HG03039 (cell line): ENCODE results near the gene BICDL1.

Experiments used
- ATAC-seq: cut with Tn5 transposase; IDR thresholded peaks from one replicate; pipeline ENCODE4 v1.9.1; 2021; ENCODE audit warnings: mild to moderate bottlenecking, moderate library complexity; ENCODE audit not compliant: unreplicated experiment

The BICDL1 gene

DNA sequence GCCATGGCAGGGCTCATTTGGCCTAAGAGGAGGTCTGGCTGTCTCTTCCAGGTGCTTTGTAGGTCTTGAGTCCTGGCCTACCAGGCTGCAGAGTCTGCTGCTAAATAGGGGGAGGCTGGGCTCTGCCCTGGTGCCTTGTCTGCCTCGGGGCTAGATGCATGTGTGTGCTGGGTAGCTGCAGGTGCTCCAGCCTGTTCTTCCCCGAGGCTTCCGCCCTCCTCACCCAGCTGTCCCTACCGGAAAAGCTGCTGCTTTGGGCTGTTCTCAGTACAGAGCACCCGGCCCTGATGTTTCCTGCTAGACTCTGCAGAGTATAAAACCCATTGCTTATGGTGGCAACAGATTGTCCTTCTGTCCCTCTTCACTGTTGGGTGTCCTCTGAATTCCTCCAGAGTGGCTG lies 89.8 kb downstream of the BICDL1 start:
- ATAC-seq, result no peak

DNA sequence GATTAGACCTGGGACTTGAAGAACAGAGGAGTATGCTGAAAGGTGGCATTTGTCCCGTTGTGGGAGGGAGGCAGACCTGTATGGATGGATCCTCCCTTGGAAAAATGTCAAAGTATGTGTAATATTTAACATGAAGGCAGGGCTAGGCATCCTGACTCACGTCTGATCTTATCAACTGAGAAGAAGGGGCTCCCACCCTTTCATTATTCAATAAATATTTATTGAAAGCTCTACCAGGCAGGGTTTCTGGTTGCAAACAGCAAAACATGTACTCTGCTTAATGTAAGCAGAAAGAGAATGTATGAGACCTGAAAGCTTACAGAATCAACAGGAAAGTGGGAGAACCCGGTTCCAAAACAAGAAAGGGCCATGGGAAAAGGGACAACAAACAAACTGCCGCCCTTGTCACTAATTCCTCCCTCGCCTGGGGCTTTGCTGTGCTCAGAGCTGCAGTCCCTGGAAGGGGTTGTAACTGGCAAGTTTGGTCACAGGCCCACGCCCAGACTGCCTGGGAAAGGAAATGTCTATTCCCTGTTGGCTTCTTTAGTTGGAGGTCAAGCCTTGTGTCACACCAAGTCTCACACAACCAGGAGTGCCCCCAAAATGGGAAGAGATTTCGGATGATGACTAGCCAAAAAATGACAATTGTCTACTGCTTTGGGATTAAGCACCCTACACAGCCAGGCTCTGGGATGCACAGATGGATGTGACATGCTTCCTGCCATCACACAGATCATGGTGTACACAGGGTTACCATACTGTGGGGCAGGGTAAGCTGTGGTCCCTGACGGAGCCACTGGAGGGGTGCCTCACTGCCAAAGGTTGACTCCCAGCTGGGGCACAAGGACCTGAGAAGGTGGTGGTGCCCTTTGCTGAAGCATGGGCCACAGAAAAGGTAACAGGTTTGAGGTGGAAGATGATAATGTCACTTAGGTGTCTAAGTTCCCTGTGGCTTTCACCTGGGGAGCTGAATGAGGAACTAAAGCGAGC lies 90.7 kb downstream of the BICDL1 start:
- no peak for ATAC-seq

DNA sequence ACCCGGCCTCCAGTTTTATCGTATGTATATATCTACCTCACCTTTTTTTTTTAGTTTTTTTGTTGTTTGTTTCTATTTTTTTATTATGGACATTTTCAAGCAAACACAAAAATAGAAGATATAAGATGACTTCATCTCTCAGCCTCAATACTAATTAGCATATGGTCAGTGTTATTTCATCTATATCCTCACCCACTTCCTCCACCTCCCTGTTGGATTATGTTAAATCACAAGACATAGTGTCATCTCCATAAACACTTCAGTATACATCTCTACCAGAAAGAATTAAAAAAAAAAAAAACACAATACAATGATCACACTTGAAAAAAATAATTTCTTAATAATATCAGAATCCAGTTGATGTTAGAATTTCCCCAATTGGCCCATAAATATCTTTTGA lies 92.6 kb downstream of the BICDL1 start:
- ATAC-seq, result no peak

DNA sequence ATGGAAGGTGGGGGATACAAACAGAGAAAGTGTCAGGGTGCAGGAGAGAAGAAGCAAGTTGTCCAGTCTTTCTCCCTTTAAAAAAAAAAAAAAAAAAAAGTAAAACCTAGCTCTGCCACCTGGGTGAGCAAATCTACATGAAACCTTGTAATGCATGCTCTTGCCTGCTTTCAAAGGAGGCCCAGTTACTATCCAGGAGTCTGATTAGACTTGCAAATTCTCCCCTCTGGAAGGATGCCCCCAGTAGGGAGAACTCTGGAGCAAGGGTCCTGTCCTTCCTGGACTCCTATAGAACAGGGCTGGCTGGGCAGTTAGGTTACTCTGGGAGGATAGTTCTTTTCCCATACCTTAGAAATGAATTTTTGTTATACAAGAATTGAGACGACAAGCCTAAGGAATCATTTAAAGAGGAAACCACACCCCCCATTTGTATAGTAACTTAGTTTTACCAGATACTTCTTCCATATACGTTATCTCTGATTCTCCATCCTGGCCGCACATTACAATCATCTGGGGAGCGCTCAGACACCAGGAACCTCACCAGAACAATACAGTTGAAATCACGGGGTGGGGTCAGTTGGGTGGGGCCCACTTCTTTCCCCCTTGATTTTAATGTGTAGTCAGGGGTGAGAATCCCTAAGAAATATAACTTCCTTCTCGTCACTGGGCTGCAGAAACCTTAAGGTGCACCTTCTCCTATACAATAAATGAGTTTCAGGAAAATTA lies 97.0 kb downstream of the BICDL1 start:
- ATAC-seq, result no peak

DNA sequence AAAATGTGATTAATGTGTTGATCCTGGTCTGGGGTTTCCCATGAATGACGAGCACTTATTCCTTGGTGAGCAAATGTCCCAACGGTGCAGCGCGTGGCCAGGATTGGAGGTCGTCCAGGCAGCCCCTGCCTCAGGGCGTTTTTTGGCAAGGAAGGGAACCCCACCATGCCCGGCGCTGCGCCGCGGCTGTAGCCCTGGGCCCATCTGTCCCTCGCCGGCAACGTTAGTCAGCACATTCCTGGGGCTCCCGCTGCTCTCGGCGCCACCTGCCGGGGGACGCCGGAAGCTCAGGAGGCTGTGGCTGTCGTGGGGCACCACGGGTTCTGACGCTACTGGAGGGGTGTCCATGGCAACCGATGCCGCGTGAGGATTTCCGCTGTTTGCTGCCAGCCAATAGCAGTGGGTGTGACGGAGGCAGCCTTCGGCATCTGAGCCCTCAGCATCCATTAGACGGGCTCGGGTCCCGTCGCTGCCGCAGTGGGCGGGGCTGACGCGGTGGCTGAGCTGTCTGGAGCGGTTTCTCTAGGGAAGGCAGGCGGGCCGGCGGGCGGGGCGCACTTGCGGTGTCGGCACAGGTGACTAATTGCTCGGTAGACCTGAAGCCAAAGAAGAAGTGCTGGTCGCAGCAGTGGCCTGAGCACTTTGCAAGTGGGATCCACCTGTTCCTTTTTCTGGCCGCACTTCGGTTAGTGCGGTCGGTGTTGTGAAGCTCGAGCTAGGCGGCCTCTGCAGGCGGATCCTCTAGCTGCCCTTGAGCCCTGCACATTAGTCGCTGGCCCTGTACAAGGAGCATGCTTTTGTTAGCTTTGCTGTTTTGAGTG lies 98.0 kb downstream of the BICDL1 start:
- peak; percentile 95 for ATAC-seq

DNA sequence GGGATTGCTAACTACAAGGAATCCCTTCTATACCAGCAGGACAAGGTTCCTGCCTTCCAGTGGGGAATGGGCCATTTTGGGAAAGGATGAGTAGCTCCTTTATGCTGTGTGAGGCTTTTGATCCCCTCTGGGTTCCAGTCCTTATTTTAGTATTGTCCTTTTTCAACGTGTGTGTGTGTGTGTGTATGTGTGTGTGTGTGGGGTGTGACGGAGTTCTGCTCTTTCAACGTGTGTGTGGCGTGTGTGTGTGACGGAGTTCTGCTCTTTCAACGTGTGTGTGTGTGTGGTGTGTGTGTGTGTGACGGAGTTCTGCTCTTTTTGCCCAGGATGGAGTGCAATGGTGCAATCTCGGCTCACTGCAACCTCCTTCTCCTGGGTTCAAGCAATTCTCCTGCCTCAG lies 100.1 kb downstream of the BICDL1 start:
- ATAC-seq, result no peak

DNA sequence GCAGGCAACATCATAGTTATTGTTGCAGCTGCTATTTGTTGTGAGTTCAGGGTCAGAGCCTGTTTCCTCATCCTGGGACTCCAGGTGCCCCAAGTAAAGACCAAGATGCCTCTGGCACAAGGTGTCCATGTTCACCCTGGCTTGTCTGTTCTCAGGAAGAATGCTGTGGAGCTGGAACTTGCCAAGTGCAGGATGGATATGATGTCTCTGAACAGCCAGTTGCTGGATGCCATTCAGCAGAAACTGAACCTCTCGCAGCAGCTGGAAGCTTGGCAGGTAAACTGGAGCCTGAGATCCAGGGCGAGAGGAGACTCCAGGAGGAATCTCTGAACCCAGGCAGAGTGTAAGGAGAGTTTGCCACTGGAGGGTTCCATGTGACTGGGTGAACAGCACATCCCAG lies 100.8 kb downstream of the BICDL1 start:
- ATAC-seq, result no peak

DNA sequence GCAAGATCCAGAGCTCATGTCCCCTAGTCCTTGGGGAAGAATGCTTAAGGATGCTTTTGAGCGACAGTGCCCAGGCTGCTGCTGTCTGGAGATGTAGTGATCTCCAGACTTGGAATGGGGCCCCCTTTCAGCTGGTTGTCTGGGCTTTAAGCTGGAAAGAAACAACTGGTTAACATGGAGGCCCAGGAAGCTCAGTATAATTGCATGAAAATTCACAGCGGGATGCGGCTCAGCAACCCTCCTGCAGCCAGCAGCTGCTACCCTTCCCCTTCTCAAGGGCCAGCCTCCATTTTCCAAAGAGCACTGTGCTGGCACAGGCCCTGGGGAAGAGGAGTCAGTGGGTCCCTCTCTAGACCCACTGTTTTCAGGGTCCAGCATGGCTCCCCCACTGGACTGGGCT lies 101.2 kb downstream of the BICDL1 start:
- ATAC-seq, result no peak

DNA sequence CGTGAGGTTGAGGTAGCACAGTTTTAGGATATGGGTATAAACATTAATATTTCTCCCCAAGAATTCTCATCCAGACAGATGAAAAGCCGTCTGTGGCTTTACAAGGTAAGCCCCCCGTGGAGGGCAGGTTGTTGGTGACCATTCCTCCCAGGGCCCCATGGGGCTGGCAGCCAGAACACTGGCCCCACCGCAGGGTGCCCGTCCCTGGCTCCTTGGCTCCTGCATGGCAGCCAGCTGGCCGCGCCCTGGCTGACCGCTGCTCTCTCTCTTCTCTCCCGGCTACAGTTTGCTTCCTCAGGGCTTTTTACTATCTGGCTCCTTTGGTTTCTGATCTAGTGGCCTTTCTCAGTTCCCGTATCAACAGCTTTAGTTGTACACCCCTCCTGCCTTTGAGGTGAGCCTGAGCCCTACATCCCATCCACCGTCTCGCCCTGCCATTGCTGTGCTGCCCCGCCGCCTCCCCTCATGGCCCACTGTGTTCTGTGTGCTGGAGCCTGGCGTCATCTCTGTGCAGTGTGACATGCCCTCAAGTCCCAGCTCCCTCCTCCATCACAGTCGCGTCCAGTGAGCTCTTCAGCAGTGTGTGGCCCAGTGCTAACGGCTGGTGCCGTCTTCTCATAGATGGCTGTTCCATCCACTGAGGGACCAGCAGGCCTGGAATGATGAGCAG lies 101.7 kb downstream of the BICDL1 start:
- no peak for ATAC-seq

DNA sequence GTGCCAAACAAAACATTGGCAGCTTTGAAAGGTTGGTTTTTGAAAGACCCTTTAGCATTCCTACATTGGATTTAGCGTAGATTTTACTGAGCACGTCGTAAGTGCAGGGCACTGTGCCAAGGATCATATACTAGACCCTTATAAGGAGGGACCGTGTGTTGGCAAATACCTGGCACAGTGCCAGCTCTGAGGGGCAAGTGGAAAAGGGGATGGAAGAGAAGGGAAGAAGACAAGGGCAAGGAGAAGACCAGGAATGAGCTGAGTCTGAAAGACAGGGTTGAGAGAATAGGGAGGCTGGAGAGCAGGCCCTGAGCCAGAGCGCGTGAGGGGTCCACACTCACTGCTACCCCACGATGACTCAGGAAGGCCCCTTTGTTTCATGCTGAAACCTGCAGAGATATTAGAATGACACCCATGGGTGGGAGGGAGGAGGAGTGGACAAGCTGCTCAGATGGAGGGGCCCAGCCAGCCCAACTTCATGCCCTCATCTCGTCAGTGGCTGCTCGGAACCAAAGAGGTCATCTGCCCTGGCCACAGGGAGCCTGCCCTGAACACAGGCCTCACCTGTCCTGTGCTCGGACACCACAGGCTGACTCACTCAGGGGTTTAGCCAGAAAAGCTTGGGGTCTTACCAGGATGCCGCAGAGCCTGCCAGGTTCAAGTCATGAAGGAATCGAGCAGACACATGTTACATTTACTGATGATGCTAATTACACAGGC lies 102.5 kb downstream of the BICDL1 start:
- no peak for ATAC-seq

DNA sequence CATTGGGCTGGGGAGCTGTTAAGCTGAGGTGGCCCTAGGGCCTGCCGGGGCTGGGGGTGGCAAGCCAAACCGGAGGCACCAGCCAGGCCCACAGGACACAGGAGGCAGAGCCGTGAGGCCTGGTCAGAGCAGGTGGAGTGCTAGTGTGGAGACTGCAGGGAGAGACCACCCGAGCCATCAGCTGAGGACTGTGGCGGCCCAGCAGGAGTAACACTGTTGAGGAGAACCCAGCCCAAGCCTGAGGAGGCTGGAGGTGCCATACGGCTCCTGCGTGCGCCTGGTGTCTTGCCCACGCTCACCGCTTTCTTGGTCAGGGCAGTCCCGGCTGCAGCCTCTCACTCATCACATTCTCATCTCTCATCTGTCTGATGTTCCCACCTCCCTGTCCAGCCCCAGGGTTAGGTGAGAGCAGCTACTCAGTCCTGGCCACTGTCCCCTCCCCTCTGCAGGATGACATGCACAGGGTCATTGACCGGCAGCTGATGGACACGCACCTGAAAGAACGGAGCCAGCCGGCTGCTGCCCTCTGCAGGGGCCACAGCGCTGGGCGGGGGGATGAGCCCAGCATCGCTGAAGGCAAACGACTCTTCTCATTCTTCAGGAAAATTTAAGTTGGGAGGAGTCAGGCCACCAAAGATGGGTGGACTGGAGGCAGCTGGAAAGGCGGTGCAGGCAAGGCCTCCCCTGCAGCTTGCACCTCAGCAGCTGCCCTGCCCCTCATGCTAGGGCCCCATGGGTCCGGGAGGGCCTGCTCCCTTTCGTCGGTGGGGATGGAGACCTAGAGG lies 103.7 kb downstream of the BICDL1 start:
- no peak for ATAC-seq

DNA sequence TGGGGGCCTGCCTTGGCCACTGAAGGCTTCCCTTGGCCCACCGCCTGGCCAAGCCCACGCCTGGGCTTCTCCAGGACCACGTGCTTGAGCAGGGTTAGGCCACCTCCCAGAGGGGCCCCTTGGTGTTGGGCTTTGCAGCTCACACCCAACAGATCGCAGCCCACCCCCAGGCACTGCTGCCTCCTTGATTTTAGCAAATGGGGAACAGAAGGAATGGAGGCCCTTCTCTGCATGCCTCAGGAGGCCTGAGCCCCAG lies 104.2 kb downstream of the BICDL1 start:
- ATAC-seq, result no peak

DNA sequence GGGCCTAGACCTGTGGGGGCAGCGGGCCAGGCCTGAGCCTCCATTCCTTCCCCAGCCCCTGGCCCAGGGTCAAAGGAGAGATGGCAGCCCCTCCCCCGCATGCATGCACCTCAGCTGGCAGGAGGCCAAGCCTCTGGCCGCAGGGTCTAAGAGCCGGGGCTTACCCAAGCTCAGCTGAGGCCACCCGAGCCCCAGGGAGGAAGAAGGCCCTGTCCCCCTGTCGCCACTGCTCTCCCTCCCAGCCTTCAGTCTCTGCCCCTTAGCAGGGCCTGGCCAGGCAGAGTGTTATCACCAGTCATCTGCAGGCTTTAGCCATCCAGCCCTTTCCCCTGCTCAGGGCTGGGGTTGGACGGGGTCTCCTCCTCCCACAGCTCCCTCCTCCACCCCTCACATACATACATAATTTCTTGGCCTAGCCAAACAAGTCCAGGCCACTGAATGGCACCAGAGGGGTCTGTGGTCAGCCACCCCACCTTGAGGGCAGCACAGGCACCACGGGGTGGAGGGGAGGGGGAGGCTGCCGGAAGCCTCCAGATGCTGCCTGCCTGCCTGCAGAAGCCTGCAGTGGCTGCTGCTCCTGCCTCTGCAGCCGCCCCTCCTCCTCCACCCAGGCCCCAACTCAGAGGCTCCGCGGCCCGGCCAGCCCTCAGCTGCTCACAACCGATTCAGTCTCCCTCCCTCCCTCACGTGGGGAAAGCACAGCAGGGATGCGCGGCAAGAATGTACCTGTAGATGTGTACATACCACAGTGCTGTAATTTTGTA lies 104.7 kb downstream of the BICDL1 start:
- ATAC-seq, result no peak

DNA sequence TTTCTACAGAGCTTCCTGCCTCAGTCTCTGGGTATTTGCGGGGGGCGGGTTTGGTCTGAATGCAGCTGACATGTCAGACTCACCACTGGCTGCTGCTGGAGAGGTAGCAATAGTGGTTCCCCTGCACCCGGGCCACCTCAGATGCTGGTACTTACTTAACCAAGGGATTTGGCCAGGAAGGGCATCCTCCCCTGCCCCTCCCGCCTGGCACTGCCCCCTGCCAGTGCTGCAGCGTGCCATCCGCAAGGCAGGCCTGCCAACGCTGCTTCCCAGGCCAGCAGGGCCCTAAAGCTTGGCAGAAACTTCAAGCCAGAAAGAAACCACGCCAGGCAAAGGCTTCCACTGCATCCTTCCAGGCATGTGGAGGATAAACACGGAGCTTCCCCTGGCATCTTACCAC lies 105.4 kb downstream of the BICDL1 start:
- no peak for ATAC-seq

DNA sequence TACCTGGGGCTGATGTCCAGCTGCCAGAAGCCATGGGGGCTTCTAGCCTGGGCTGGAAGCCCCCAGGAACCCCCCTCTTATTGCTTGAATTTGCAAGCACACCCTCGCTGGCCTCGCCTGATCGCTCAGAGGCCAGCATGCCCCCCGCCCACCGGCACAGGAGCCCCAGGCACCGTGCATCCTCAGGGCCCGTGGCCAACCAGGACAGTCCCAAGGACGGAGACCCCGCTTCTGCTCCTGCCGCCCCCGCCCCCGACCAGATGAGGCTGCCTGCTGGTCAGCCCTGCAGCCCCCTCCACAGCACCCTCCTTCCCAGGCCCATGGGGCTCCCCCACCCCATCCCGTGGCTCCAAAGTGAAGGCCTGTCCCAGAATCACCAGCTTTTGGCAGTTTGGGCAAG lies 106.3 kb downstream of the BICDL1 start:
- no peak for ATAC-seq

DNA sequence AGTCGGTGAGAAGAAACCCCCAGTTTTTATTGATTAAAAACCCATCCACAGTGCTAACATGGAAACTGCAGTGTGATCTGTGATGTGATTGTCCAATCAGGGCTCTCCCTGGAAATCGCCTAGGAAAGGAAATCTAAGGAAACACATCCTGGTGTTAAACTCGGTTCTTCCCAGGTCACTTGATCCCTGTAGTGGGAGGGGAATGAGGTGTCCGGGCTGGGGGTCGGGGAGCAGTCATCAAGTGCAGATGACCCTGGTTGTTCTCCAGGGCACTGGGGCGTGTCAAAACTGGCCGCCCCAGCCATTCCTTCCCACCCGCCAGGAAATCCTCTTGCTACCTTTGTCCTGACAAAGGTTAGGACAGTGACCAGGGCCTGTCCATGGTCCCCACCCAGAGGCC lies 106.7 kb downstream of the BICDL1 start:
- ATAC-seq, result no peak

DNA sequence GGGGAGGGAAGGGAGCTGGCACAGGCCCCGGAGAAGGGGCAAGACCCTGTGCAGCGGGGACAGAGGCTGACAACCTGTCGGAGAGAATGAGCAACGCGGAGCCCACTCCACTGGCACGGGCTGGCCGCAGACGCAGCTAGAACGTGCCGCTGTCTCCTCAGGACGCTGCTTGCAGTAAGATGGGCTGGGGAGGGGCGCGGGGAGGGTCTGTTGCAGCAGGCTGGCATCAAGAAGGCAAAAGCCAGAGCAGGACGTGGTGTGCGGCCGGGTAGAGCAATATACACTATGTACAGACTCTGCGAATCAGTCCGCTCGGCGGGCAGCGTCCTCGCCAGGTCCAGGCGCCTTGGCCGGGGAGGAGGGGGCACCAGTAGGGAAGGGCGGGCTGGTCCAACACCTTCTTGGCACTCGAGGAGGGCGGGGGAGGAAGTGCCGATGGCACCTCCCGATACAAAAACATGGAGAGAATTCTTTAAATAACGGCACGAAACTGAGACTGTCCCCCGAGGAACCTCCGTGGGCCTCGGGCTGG lies 107.7 kb downstream of the BICDL1 start:
- ATAC-seq, result no peak

DNA sequence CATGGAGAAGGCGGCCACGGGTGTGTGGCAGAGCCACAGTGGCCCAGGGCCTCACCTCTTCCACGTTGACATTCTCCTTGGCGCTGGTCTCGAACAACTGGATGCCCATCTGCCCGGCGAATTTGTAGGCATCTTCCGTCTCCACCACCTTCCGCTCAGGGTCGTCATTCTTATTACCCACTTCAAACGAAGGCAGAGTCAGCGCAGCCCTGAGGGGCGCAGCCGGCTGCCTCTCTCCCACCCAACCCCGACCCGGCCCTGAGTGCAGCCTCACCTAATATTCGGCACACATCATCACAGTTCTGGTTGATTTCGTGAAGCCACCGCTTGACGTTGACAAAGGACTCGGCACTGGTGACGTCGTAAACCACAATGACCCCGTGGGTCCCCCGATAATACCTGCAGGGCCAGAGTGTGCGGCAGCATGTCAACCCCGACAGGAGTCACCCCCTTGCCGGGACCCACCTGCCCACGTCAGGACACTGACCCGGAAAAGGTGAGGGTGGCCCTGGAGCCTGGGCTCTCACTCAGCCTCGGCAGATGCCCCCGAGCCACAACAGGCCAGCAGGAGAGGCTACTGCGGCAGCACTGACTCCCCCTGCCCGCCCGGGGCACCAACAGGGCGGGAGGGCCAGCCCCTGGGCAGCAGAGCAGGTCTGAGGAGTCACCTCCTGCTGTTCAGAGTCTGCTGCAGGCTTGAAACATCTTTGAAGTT lies 109.9 kb downstream of the BICDL1 start:
- no peak for ATAC-seq
